Cardiac muscle cell (in vitro differentiated cells and primary cell): ENCODE results near the gene VMO1. TPM values are rescaled to one million over a fixed set of nuclear protein-coding genes. Genes with fewer than 3 reads are reported as not detected.
A peak's percentile ranks its signal among the peaks of the same experiment; 100 is the strongest.

Experiments
- DNase-seq, 2 donors: peaks; one replicate each; pipeline versions ENCODE4 v3.0.0 to v3.0.0-alpha.2; 2010 to 2017; ENCODE audit warnings: low read depth in 1 of 2, low spot score in 1 of 2
- H3K27ac ChIP-seq: fragments of 200-600 bp; sonication (generic); 2 replicates; pipeline ENCODE4 v1.5.1; 2016
- H3K27me3 ChIP-seq: fragments of 200-600 bp; sonication (generic); 2 replicates; pipeline ENCODE4 v1.6.0; 2016; ENCODE audit warnings: control low read depth
- H3K36me3 ChIP-seq: fragments of 200-600 bp; sonication (generic); 2 replicates; pipeline ENCODE4 v1.5.1; 2016; ENCODE audit warnings: control low read depth
- H3K4me1 ChIP-seq: fragments of 200-600 bp; sonication (generic); 2 replicates; pipeline ENCODE4 v1.8.1; 2017; ENCODE audit warnings: low read depth, mild to moderate bottlenecking, mixed run types
- H3K4me3 ChIP-seq: fragments of 200-600 bp; sonication (generic); 2 replicates; pipeline ENCODE4 v1.5.1; 2016; ENCODE audit warnings: mild to moderate bottlenecking
- H3K9me3 ChIP-seq: fragments of 200-600 bp; sonication (generic); 2 replicates; pipeline ENCODE4 v1.5.1; 2017; ENCODE audit warnings: low read depth, mild to moderate bottlenecking, control low read depth
- polyA plus RNA-seq: library from polyadenylated mRNA; unstranded; fragments of >200 nt; fragmentation: Nextera tagmentation; extraction: Ambion mirVana; gene quantifications from 2 replicates; pipeline ENCODE4 v1.2.1, GENCODE V29; 2016
- total RNA-seq: library from RNA; depleted of rRNA; stranded (reverse); fragments of >200 nt; gene quantifications from 2 replicates; pipeline ENCODE4 v1.2.3, GENCODE V29; 2016
- TF ChIP-seq, protein P1 (sequence below): IDR thresholded peaks from 2 replicates; pipeline ENCODE4 v1.5.1; 2012; ENCODE audit warnings: low read depth, mild to moderate bottlenecking, low read length

Gene VMO1
- total and polyA plus RNA-seq, 2 experiments from 2014 or later: 1.2 to 2.2 TPM

DNA sequence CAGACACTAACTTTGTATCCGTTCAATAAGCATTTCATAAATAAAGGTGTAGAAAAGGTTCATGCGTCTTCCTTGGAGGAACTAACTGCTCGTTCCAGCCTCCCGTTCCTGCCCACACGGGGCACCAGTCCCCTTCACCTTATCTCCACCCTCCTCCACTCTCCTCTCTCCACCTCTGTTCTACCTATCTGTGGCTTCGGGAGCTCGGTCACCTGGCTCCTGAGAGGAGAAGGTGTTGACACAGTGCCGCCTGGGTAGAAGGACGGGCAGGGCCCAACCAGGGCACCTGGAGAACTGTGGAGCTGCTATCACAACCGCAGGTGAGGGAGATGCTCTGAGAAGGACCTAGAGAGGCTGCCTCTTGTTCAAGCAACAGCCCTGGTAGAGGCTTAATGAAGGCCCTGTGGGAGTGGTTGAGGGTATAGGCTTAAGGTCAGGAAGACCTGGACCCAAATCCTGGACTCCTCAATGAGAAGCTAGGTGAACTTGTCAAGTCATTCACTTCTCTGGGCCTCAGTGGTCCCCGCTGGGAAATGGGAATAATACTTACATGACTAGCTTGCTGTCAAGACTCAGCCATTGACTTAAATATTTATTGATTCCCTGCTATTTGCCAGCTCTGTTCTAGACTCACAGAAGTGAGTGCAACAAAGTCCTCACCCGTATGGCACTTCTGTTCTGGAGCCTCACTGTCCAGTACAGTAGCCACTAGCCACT is 37.4 kb upstream of the VMO1 start:
- H3K27me3 ChIP-seq: no peaks in the 10 kb centered on the region
- no peak overlapping the region for H3K4me3 ChIP-seq
- no peak overlapping the region for H3K27ac ChIP-seq
- no peaks in the 10 kb centered on the region for H3K4me1 ChIP-seq
- TF ChIP-seq, protein P1, sequence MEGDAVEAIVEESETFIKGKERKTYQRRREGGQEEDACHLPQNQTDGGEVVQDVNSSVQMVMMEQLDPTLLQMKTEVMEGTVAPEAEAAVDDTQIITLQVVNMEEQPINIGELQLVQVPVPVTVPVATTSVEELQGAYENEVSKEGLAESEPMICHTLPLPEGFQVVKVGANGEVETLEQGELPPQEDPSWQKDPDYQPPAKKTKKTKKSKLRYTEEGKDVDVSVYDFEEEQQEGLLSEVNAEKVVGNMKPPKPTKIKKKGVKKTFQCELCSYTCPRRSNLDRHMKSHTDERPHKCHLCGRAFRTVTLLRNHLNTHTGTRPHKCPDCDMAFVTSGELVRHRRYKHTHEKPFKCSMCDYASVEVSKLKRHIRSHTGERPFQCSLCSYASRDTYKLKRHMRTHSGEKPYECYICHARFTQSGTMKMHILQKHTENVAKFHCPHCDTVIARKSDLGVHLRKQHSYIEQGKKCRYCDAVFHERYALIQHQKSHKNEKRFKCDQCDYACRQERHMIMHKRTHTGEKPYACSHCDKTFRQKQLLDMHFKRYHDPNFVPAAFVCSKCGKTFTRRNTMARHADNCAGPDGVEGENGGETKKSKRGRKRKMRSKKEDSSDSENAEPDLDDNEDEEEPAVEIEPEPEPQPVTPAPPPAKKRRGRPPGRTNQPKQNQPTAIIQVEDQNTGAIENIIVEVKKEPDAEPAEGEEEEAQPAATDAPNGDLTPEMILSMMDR: no peak
- no peaks in the 10 kb centered on the region for H3K36me3 ChIP-seq
- no peak for DNase-seq
- no peaks in the 10 kb centered on the region for H3K9me3 ChIP-seq

DNA sequence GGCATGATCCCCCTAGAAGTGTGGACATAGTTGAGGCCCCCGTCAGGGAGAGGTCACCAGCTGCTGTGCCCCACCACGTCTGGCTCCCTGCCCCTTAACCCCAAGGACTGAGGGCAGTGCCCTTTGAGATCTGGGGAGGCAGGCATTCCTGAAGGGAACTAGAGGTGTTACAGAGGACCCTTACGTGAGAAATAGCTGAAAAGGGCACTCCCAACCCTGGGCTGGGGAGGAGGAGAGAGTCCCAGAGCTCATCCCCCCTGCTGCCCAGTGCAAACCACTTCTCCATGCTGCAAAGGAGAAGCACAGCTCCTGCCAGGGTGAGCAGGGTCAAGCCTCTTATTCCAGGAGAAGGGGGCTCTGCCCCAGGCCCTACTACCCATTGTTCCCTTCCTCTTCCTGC is 36.7 kb upstream of the VMO1 start:
- H3K27ac ChIP-seq: no peak overlapping the region
- H3K36me3 ChIP-seq: no peaks in the 10 kb centered on the region
- H3K4me3 ChIP-seq: no peak overlapping the region
- H3K9me3 ChIP-seq: no peaks in the 10 kb centered on the region
- TF ChIP-seq, protein P1: no peak
- no peaks in the 10 kb centered on the region for H3K4me1 ChIP-seq
- DNase-seq: no peak
- no peaks in the 10 kb centered on the region for H3K27me3 ChIP-seq

DNA sequence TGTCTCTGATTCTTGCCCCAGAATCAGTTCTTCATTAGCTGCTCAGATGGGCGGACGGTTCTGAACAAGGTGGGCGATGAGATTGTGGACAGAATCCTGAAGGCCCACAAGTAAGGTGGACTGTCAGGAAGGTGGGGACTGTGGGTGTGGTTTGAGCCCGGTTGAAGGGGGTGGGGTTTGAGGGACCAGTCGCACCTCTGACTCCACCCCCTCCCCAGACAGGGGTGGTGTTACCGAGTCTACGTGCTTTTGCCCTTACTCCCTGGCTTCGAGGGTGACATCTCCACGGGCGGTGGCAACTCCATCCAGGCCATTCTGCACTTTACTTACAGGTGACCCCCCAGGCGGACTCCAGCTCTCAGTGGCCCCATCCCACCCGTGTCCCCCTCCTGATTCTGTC is 32.1 kb upstream of the VMO1 start:
- Histone ChIP-seq H3K27me3 (no peaks in the 10 kb centered on the region), H3K4me1 (no peaks in the 10 kb centered on the region), H3K4me3 (no peak overlapping the region), H3K27ac (no peak overlapping the region), H3K36me3 (peaks cover 3% of the 10 kb centered on the region), H3K9me3 (no peaks in the 10 kb centered on the region)
- TF ChIP-seq, protein P1: no peak
- no peak for DNase-seq

DNA sequence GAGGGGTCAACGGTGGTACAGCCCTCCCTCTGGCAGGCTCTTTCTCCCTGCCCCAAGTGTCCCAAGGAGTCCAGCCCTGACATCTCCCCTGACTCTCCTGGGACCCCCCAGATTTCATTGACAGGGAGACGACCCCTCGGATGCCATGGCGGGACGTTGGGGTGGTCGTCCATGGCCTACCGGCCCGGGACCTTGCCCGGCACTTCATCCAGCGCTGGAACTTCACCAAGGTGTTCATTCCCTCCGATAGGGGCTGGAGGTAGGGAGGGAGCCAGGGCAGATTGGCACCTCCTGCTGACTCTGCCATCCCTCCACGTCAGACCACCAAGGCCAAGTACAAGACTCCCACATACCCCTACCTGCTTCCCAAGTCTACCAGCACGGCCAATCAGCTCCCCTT is 30.7 kb upstream of the VMO1 start:
- no peak for DNase-seq

DNA sequence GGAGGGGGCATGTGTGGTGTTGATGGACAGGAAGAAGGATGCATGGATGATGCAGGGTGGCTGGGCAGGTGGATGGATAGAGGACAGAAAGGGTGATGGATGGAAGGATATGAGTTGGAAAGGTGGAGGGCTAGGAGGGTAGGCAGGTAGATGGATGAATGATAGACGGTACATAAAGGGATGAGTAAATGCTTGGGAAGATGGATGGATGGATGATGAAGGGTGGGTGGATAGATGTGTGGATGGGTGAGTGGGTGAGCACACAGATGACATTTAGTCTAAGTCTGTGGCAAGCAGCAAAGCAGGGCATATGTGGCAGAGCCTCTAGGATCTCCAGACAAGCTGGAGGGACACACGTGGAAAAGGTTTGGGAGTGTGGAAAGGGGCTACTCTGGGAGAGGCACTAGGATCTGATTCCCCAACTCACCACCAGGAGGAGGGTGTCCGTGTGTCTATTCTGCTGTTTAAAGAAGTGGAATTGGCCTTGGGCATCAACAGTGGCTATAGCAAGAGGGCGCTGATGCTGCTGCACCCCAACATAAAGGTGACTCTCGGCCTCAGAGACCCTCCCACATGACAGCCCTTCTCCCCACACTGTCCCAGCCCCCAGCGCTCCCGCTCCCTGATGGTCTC is 29.0 kb upstream of the VMO1 start:
- H3K4me1 ChIP-seq: peaks cover 9% of the 10 kb centered on the region
- no peaks in the 10 kb centered on the region for H3K27me3 ChIP-seq
- peaks cover 3% of the 10 kb centered on the region for H3K36me3 ChIP-seq
- H3K4me3 ChIP-seq: no peak overlapping the region
- no peak overlapping the region for H3K27ac ChIP-seq
- no peaks in the 10 kb centered on the region for H3K9me3 ChIP-seq
- TF ChIP-seq, protein P1: peak; percentile 7
- no peak for DNase-seq

More for the DNA sequence above, 30.7 kb upstream of the VMO1 start:
- Histone ChIP-seq H3K27me3 (no peaks in the 10 kb centered on the region), H3K9me3 (no peaks in the 10 kb centered on the region), H3K4me3 (no peak overlapping the region), H3K36me3 (peaks cover 3% of the 10 kb centered on the region), H3K4me1 (peaks cover 9% of the 10 kb centered on the region), H3K27ac (no peak overlapping the region)
- TF ChIP-seq, protein P1: no peak
